HL-60/S4 treated with retinoic acid at 250 ng/mL for 4 days and 3 days (cell line): ENCODE data around the gene MRGPRD.

Experiments
- in situ Hi-C: fragments of 300-500 bp; cut with MboI; formaldehyde crosslinking; loops from 2 replicates; pipeline ENCODE4 v1.7.0; 2022; ENCODE audit warnings: low sequenced_read_pairs

MRGPRD gene

DNA sequence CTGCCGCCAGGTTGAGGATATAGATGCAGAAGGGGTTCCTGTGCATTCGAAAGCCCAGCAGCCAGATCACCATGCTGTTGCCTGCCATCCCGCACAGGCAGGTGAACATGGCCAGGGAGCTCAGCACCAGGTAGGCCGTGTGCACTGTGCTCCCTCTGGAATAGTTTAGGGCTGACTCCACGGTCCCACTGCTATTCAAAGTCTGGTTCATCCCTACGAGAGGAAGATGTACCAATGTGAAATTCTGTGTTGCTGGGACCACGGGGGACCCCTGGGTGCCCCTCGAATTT lies at the start of gene MRGPRD:
Gene MRGPRD, minus strand, starts transcription at position 211 of the 290 bp plus-strand sequence. Its CDS starts 0 bp downstream, at position 211.
- in situ Hi-C loops: no loop called here

DNA sequence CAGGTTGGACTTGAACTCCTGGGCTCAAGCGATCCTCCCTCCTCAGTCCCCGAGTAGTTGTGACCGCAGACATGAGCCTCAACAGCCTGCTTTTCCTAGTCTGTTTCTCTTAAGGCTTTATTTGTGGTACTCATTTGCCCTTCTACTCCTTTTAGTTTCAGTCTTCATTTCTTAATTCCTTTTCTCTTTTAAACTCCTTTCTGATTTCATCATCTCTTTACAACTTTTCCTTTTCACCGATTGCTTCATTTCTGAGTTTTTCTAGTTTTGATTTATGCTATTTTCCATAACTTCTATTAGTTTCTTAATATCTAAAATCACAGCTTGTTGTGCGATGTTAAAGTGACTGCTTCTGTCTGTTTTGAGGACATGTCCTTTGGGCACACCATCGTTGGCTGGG lies 49.5 kb upstream of the MRGPRD start:
- in situ Hi-C loops: no loop called here

DNA sequence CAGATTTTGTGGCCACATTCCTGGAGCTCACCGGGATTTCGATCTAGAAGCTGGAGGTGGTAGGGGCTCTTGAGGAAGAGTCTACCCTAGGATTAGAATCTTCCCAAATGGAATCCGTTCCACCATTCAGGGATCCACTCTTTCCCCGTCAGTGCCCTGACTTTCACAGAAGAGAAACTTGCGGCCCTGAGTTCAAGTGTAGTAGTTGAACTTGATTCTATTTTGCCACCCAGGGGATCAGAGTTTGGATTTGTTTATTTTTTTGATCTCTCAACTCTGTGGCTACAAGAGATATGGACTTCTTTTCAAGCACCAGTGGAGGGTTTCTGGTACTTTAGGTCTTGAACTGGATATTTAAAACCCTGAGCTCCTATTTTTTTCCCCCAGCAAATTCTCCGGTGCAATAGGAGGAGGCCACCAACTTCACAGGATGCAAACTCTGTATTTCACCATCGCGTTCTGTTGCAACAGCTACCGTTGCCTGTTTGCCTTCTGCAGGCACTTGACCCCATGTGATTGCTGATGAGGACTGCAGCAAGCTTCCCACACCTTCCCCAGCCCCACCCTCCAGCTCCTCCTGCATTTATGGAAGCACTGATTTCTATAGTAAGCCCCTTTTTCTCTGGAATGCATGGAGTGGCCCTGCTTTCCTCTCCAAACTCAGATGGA lies 47.1 kb upstream of the MRGPRD start:
- in situ Hi-C loops: no loop called here

DNA sequence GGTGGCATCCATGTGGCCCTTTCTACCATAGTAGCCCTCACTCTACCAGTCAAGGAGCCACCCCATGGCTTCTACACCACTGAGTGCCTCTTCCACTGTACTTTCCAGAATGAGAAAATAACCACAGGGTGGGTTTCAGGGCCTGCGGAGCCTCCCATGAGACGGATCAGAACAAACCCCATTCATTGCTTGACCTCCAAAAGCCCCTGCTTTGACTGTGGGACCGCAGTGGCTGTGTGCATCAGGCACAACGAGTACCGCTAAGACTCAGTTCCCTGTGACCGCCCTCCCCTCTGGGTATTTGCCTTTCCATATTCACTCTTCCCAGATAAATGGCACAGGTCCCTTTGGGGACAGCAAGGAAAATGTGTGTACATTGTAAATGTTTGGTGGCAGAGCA lies 43.7 kb upstream of the MRGPRD start:
- in situ Hi-C loops: no loop called here

GRCh38 chr11:69022260-69022659 lies 41.5 kb upstream of the MRGPRD start:
- in situ Hi-C loops: no loop called here

DNA sequence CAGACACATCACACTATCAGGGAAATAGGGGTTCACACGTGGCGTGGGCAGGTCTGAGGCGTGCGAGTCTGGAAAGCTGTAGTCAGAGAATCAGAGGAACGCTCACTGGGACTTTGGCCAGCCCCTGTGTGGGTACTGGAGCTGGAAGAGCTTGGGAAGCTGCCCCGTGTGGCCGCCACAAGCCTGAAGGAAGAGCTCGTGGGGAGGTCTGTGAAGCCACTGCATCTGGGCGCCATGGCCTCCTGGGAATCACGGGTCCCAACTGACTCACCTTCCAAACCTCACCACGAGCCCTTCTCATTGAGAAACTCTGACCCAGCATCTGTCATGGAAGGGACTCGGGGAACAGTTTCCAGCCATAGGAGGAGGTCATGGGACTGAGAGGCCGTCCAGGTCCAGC lies 38.1 kb upstream of the MRGPRD start:
- in situ Hi-C loops: no loop called here

- in situ Hi-C loops: no loop called here
Observed at GRCh38 chr11:69017951-69018350, 37.2 kb upstream of the MRGPRD start.

DNA sequence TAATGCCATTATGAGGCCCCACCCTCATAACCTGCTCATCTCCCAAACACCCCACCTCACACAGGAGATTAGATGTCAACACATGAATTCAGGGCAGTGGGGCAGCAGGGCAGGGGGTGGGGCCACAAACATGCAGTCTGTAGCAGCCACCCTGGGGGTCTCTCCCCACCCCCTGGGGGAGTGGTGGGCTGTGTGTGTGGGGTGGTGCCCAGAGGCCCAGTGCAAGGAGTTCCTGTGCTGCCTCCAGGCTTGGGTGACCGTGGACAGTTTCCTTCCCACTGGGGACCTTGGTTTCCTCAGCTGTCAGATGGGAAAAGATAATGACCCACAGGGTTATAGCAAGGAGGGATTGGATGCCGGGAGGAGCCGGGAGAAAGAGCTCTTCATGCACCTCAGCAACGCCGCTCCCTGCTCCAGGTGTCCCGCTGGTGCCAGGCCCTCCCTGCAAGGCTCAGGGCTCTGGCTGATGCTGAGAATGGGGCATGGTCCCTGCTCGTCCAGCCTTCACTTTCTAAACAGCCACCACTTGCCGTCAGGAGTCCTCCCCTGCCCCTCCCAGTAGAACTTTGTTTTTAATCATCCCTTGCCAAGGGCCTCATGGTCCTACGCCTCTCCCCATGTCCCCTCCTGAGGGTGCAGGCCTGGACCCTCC lies 34.2 kb upstream of the MRGPRD start:
- in situ Hi-C loops: no loop called here

GRCh38 chr11:69014084-69014851 lies 33.5 kb upstream of the MRGPRD start:
- in situ Hi-C loops: no loop called here

GRCh38 chr11:69013009-69013951 lies 32.5 kb upstream of the MRGPRD start, which contains the start of gene MRGPRF:
Gene MRGPRF (minus strand): TSS chr11:69013246. CDS start chr11:69009901, 3,345 bp downstream.
- in situ Hi-C loops: no loop called here

- in situ Hi-C loops: no loop called here
Observed at GRCh38 chr11:69012092-69013008, 31.6 kb upstream of the MRGPRD start.

- in situ Hi-C loops: no loop called here
Observed at GRCh38 chr11:69011624-69012091, 30.9 kb upstream of the MRGPRD start.

- in situ Hi-C loops: no loop called here
Observed at GRCh38 chr11:69010964-69011623, 30.3 kb upstream of the MRGPRD start.

- in situ Hi-C loops: no loop called here
Observed at GRCh38 chr11:69010361-69010891, 29.6 kb upstream of the MRGPRD start.

DNA sequence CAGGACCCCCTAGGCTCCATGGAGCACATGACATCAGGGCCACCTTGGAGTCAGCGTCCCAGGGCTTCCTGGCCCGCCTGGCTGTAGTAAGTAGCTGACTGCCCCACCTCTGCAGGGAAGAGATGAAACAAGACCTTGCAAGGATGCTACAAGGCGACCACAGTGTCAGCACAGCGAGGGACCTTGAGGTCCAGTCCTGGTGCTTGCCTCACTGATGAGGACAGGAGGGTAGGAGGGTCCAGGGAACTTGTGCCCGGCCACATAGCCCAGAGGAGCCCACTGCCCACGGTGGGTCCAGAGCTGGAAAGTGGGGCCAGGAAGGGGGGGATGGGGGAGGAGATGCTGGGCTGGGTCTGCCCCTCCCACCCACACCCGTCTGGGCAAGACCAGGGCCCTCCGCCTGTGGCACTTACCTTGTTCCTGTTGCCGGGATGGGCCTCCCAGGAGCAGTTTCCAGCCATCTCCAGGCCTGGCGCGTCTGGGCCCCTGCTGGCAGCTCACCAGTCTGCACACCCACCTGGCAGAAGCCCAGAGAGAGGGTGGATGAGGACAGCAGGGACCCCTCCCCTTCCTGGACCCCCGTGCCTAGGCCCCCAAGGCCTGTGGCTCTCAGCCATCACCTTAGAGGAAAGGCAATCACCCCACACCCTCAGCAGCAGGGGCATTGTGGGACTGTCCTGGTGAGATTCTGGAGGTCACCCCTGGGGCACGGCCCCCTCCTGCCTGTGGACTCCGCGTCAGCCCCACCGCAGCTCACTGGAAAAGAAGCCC lies 28.8 kb upstream of the MRGPRD start:
- in situ Hi-C loops: no loop called here

GRCh38 chr11:69008737-69009440 lies 28.1 kb upstream of the MRGPRD start:
- in situ Hi-C loops: no loop called here

DNA sequence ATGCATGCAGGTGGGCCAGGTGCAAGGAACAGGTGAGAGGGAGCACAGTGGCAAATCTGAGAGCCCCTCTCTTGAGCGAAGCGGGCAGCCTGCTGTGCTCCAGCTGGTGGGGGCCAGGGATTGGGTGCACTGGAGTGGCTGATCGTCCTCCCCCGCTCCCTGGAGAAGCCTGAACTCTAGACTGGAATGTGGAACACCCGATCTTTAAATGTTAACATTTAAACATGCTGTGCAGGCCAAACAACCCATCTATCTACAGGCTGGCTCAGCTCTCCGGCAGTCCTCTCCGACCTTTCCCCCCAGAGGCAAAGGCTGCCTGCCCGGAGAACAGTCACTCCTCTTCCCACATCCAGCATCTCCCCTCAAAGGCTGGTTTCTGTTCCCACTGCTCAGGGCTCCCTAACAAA lies 27.2 kb upstream of the MRGPRD start:
- in situ Hi-C loops: no loop called here

DNA sequence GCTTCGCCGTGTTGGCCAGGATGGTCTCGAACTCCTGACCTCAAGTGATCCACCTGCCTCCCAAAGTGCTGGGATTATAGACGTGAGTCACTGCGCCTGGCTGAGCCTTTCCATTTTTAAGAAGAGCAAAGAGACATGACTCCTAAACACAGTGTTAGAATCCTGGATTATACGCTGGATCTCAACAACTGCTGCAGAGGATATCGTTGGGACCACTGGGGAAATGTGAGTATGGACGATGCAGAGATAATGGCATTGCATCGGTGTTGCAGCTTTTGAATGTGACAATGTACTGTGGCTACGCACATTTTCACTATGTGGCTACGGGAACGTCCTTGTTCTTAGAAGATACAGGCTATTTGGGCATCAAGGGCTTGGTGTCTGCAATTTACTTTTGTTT lies 26.0 kb upstream of the MRGPRD start:
- in situ Hi-C loops: no loop called here
